GM18951 (cell line): ENCODE results near the gene RNASET2.
A peak's percentile ranks its signal among the peaks of the same experiment; 100 is the strongest.
"Not testable (repeated sequence)": the region's sequence is repeated elsewhere in the genome, so short reads cannot be mapped to it uniquely, and the experiment has no call there.

Experiments used
- POLR2A ChIP-seq: IDR thresholded peaks from 4 replicates; pipeline ENCODE4 v1.6.1; 2011; ENCODE audit warnings: mild to moderate bottlenecking; ENCODE audit not compliant: insufficient read length, insufficient read depth; ENCODE audit errors: extremely low read depth
- in situ Hi-C: fragments of 300-500 bp; cut with MboI; formaldehyde crosslinking; loops from one replicate; pipeline ENCODE4 v1.12.0; 2022; ENCODE audit warnings: low sequenced_read_pairs, mixed read lengths, inconsistent platforms; ENCODE audit not compliant: unreplicated experiment

The RNASET2 gene

GRCh38 chr6:166957805-166958076 lies 1.4 kb upstream of the RNASET2 start:
- in situ Hi-C loops = no loop called here
- TF ChIP-seq POLR2A = no peak

- in situ Hi-C loops = no loop called here
- TF ChIP-seq POLR2A = peak; percentile 46
Observed at GRCh38 chr6:166957087-166957804, 896 bp upstream of the RNASET2 start.

GRCh38 chr6:166955865-166956443 lies 396 bp downstream of the RNASET2 start:
- in situ Hi-C loops = no loop called here
- no peak for TF ChIP-seq POLR2A

GRCh38 chr6:166955121-166955864 lies 1.1 kb downstream of the RNASET2 start:
- in situ Hi-C loops = no loop called here
- TF ChIP-seq POLR2A = no peak

- TF ChIP-seq POLR2A = no peak
- in situ Hi-C loops = no loop called here
Observed at GRCh38 chr6:166954118-166954713, 2.1 kb downstream of the RNASET2 start.

- no peak for TF ChIP-seq POLR2A
- in situ Hi-C loops = no loop called here
Observed at GRCh38 chr6:166952567-166953486, 3.5 kb downstream of the RNASET2 start.

- in situ Hi-C loops = no loop called here
- no peak for TF ChIP-seq POLR2A
Observed at GRCh38 chr6:166952121-166952520, 4.2 kb downstream of the RNASET2 start.

- in situ Hi-C loops = no loop called here
- TF ChIP-seq POLR2A = no peak
Observed at GRCh38 chr6:166951670-166952060, 4.7 kb downstream of the RNASET2 start.

- in situ Hi-C loops = not testable (repeated sequence)
Observed at GRCh38 chr6:166950892-166951669, 5.3 kb downstream of the RNASET2 start.

GRCh38 chr6:166950443-166950821 lies 5.9 kb downstream of the RNASET2 start:
- TF ChIP-seq POLR2A = peak; percentile 33
- in situ Hi-C loops = no loop called here

GRCh38 chr6:166949528-166950442 lies 6.6 kb downstream of the RNASET2 start:
- no peak for TF ChIP-seq POLR2A
- in situ Hi-C loops = no loop called here

GRCh38 chr6:166948724-166949123 lies 7.6 kb downstream of the RNASET2 start:
- in situ Hi-C loops = not testable (repeated sequence)

- in situ Hi-C loops = no loop called here
- no peak for TF ChIP-seq POLR2A
Observed at GRCh38 chr6:166947251-166947650, 9.1 kb downstream of the RNASET2 start.
